KMS-11 (cell line): Measurements from ENCODE around the gene AEBP1.

Experiments used
- H2AFZ ChIP-seq: fragments of 200-600 bp; sonication (generic); 2 replicates; pipeline ENCODE4 v1.6.1; 2016; ENCODE audit warnings: antibody characterized with exemption, mixed run types, low read depth
- H3K27ac ChIP-seq: fragments of 200-600 bp; sonication (generic); 2 replicates; pipeline ENCODE4 v1.6.1; 2016; ENCODE audit warnings: mild to moderate bottlenecking, mixed run types
- H3K27me3 ChIP-seq: fragments of 200-600 bp; sonication (generic); 2 replicates; pipeline ENCODE4 v1.6.1; 2017; ENCODE audit warnings: mild to moderate bottlenecking, low read depth, mixed run types, moderate library complexity; ENCODE audit not compliant: insufficient read depth
- H3K36me3 ChIP-seq: fragments of 200-600 bp; sonication (generic); 2 replicates; pipeline ENCODE4 v1.6.1; 2017; ENCODE audit warnings: mild to moderate bottlenecking, mixed run types; ENCODE audit not compliant: insufficient read depth
- H3K4me1 ChIP-seq: fragments of 200-600 bp; sonication (generic); 2 replicates; pipeline ENCODE4 v1.6.1; 2016; ENCODE audit warnings: mild to moderate bottlenecking, low read depth, mixed run types; ENCODE audit not compliant: poor library complexity, severe bottlenecking
- H3K4me2 ChIP-seq: fragments of 200-600 bp; sonication (generic); 2 replicates; pipeline ENCODE4 v1.7.0; 2016; ENCODE audit warnings: mild to moderate bottlenecking, mixed run types
- H3K4me3 ChIP-seq: fragments of 200-600 bp; sonication (generic); IDR thresholded peaks from 2 replicates; pipeline ENCODE4 v1.6.1; 2017; ENCODE audit warnings: low read depth, low read length, mixed read lengths; ENCODE audit not compliant: insufficient read depth
- H3K79me2 ChIP-seq: fragments of 200-600 bp; sonication (generic); 2 replicates; pipeline ENCODE4 v1.6.1; 2016; ENCODE audit warnings: low read depth, mixed run types; ENCODE audit not compliant: insufficient read depth
- H3K9ac ChIP-seq: fragments of 200-600 bp; sonication (generic); 2 replicates; pipeline ENCODE4 v1.6.1; 2016; ENCODE audit warnings: mild to moderate bottlenecking, mixed run types
- H4K20me1 ChIP-seq: fragments of 200-600 bp; sonication (generic); 2 replicates; pipeline ENCODE4 v1.6.1; 2016; ENCODE audit warnings: mild to moderate bottlenecking, mixed run types; ENCODE audit not compliant: insufficient read depth
- TF ChIP-seq, protein P1 (sequence below): fragments of 200-600 bp; sonication (generic); conservative IDR thresholded peaks from 2 replicates; pipeline ENCODE4 v1.6.1; 2017; ENCODE audit warnings: low read depth, mild to moderate bottlenecking, antibody characterized with exemption, low read length, moderate library complexity, mixed read lengths

Gene AEBP1

GRCh38 chr7:44131173-44132029 is 27.3 kb downstream of the AEBP1 start:
- TF ChIP-seq, protein P1, sequence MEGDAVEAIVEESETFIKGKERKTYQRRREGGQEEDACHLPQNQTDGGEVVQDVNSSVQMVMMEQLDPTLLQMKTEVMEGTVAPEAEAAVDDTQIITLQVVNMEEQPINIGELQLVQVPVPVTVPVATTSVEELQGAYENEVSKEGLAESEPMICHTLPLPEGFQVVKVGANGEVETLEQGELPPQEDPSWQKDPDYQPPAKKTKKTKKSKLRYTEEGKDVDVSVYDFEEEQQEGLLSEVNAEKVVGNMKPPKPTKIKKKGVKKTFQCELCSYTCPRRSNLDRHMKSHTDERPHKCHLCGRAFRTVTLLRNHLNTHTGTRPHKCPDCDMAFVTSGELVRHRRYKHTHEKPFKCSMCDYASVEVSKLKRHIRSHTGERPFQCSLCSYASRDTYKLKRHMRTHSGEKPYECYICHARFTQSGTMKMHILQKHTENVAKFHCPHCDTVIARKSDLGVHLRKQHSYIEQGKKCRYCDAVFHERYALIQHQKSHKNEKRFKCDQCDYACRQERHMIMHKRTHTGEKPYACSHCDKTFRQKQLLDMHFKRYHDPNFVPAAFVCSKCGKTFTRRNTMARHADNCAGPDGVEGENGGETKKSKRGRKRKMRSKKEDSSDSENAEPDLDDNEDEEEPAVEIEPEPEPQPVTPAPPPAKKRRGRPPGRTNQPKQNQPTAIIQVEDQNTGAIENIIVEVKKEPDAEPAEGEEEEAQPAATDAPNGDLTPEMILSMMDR, result no peak; the same call in 1 of the 2 replicates
- Histone ChIP-seq H3K27ac (no peak overlapping the region), H4K20me1 (no peaks in the 10 kb centered on the region), H3K36me3 (no peaks in the 10 kb centered on the region), H3K9ac (no peak overlapping the region), H3K4me3 (no peak overlapping the region), H2AFZ (no peak overlapping the region), H3K4me1 (no peaks in the 10 kb centered on the region), H3K79me2 (no peaks in the 10 kb centered on the region), H3K27me3 (no peaks in the 10 kb centered on the region), H3K4me2 (no peak overlapping the region)

DNA sequence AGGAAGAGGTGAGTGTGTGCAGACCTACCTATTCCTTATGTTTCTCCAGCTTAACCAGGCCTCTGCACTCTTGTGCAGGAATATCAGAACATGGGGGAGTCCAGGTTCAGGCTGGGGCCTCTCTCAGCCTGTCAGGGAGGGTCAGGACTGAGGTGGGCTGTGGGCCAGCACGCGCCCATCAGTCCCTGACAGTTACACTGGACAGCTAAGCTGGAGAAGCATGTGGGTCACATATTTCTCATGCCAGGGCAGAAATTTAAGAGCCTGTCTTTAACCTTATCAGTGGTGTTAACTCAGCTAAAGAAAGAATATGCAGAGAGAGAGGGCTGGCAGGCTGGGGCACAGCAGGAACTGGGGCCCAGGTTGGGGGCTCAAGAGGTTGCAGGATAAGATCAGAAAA is 27.9 kb downstream of the AEBP1 start:
- Histone ChIP-seq H3K9ac (no peak overlapping the region), H3K4me3 (no peak overlapping the region), H4K20me1 (no peaks in the 10 kb centered on the region), H3K79me2 (no peaks in the 10 kb centered on the region), H3K27ac (no peak overlapping the region), H3K36me3 (no peaks in the 10 kb centered on the region), H3K4me1 (no peaks in the 10 kb centered on the region), H3K4me2 (no peak overlapping the region), H2AFZ (no peak overlapping the region), H3K27me3 (no peaks in the 10 kb centered on the region)
- TF ChIP-seq, protein P1, result no peak

GRCh38 chr7:44133295-44133694 is 29.1 kb downstream of the AEBP1 start:
- Histone ChIP-seq H3K27me3 (no peaks in the 10 kb centered on the region), H3K4me3 (no peak overlapping the region), H3K9ac (no peak overlapping the region), H3K27ac (no peak overlapping the region), H4K20me1 (no peaks in the 10 kb centered on the region), H3K36me3 (no peaks in the 10 kb centered on the region), H3K4me1 (no peaks in the 10 kb centered on the region), H2AFZ (no peak overlapping the region), H3K79me2 (no peaks in the 10 kb centered on the region), H3K4me2 (no peak overlapping the region)
- TF ChIP-seq, protein P1, result no peak

- no peak overlapping the region for H3K27ac ChIP-seq
- H3K9ac ChIP-seq, result no peak overlapping the region
- H3K4me2 ChIP-seq, result no peak overlapping the region
- H3K4me1 ChIP-seq, result no peaks in the 10 kb centered on the region
- no peaks in the 10 kb centered on the region for H4K20me1 ChIP-seq
- no peaks in the 10 kb centered on the region for H3K79me2 ChIP-seq
- no peak overlapping the region for H2AFZ ChIP-seq
- no peak overlapping the region for H3K4me3 ChIP-seq
- H3K27me3 ChIP-seq, result no peaks in the 10 kb centered on the region
- TF ChIP-seq, protein P1, result no peak
- H3K36me3 ChIP-seq, result no peaks in the 10 kb centered on the region
Observed at GRCh38 chr7:44134943-44135628, 30.9 kb downstream of the AEBP1 start.
